GM23338 (cell line): Measurements from ENCODE around the gene EXOC3L1. TPM values are rescaled to one million over a fixed set of nuclear protein-coding genes. Genes with fewer than 3 reads are reported as not detected.

ENCODE experiments used
- ATAC-seq: fragments of 200-7000 bp; cut with Tn5 transposase; 3 replicates; pipeline ENCODE4 v1.9.1; 2020
- DNase-seq: peaks from one replicate; pipeline ENCODE4 v3.0.0-alpha.2; 2015; ENCODE audit warnings: low spot score
- H2AFZ ChIP-seq: fragments of 200-600 bp; sonication (generic); 2 replicates; pipeline ENCODE4 v1.8.0; 2016; ENCODE audit warnings: antibody characterized with exemption, mild to moderate bottlenecking, moderate library complexity
- H3F3A ChIP-seq: fragments of 200-600 bp; sonication (generic); replicated peaks from 2 replicates; pipeline ENCODE4 v1.8.0; 2017; ENCODE audit warnings: antibody characterized with exemption, mixed run types, low read depth
- H3K27ac ChIP-seq: fragments of 200-600 bp; sonication (generic); 2 replicates; pipeline ENCODE4 v1.6.1; 2016; ENCODE audit warnings: low read depth
- H3K27me3 ChIP-seq: fragments of 200-600 bp; sonication (generic); 2 replicates; pipeline ENCODE4 v1.8.0; 2016; ENCODE audit warnings: mild to moderate bottlenecking, mixed run types, moderate library complexity; ENCODE audit not compliant: insufficient read depth
- H3K36me3 ChIP-seq: fragments of 200-600 bp; sonication (generic); 2 replicates; pipeline ENCODE4 v1.8.0; 2016; ENCODE audit warnings: mild to moderate bottlenecking; ENCODE audit not compliant: insufficient read depth
- H3K4me1 ChIP-seq: fragments of 200-600 bp; sonication (generic); 2 replicates; pipeline ENCODE4 v1.8.0; 2016; ENCODE audit warnings: mild to moderate bottlenecking, moderate library complexity; ENCODE audit not compliant: insufficient read depth
- H3K4me2 ChIP-seq: fragments of 200-600 bp; sonication (generic); 2 replicates; pipeline ENCODE4 v1.7.1; 2017; ENCODE audit warnings: mixed run types
- H3K4me3 ChIP-seq: fragments of 200-600 bp; sonication (generic); 2 replicates; pipeline ENCODE4 v1.6.1; 2016; ENCODE audit warnings: mixed run types
- H3K79me2 ChIP-seq: fragments of 200-600 bp; sonication (generic); replicated peaks from 2 replicates; pipeline ENCODE4 v1.8.0; 2017; ENCODE audit warnings: mild to moderate bottlenecking; ENCODE audit not compliant: insufficient read depth
- H3K9me2 ChIP-seq: fragments of 200-600 bp; sonication (generic); 2 replicates; pipeline ENCODE4 v1.8.0; 2017; ENCODE audit not compliant: insufficient read depth
- H4K20me1 ChIP-seq: fragments of 200-600 bp; sonication (generic); replicated peaks from 2 replicates; pipeline ENCODE4 v1.8.0; 2017; ENCODE audit warnings: mild to moderate bottlenecking; ENCODE audit not compliant: insufficient read depth
- H3K27ac Mint-ChIP-seq: 2 replicates; pipeline ENCODE4 v1.8.0; 2020; ENCODE audit warnings: inconsistent platforms, mild to moderate bottlenecking, moderate library complexity, mixed read lengths
- H3K27me3 Mint-ChIP-seq: 3 replicates; pipeline ENCODE4 v1.8.0; 2022; ENCODE audit warnings: low read depth, mild to moderate bottlenecking, moderate library complexity, mixed read lengths, inconsistent platforms; ENCODE audit not compliant: insufficient read depth, poor library complexity
- H3K36me3 Mint-ChIP-seq: 3 replicates; pipeline ENCODE4 v1.8.0; 2021; ENCODE audit warnings: low read depth, mild to moderate bottlenecking, inconsistent platforms, moderate library complexity, mixed read lengths
- H3K4me1 Mint-ChIP-seq: 3 replicates; pipeline ENCODE4 v1.8.0; 2020; ENCODE audit warnings: mild to moderate bottlenecking, inconsistent platforms, mixed read lengths
- H3K4me3 Mint-ChIP-seq: 3 replicates; pipeline ENCODE4 v1.8.0; 2021; ENCODE audit warnings: moderate library complexity, mild to moderate bottlenecking, inconsistent platforms, mixed read lengths
- H3K9me3 Mint-ChIP-seq: 3 replicates; pipeline ENCODE4 v1.8.0; 2020; ENCODE audit warnings: moderate library complexity, mild to moderate bottlenecking, inconsistent platforms, mixed read lengths
- CREB1 ChIP-seq: fragments of 250-450 bp; sonication (Bioruptor Pico); IDR thresholded peaks from 2 replicates; pipeline ENCODE4 v1.5.0; 2020; ENCODE audit warnings: low read depth, mild to moderate bottlenecking, moderate library complexity
- CTCF ChIP-seq, 2 experiments: fragments of 200-600 bp in 1 of 2; sonication (generic) in 1 of 2; conservative IDR thresholded peaks; 2 replicates each; pipeline versions ENCODE4 v1.5.1 to v1.6.1; 2016 to 2017; ENCODE audit warnings: antibody characterized with exemption in 2 of 2, low read depth in 2 of 2, mild to moderate bottlenecking in 2 of 2, moderate library complexity in 1 of 2
- ETS1 ChIP-seq: IDR thresholded peaks from 2 replicates; pipeline ENCODE4 v1.6.1; 2016; ENCODE audit warnings: antibody characterized with exemption
- JUNB ChIP-seq: IDR thresholded peaks from one replicate; pipeline ENCODE4 v1.6.1; 2016; ENCODE audit warnings: antibody characterized with exemption; ENCODE audit not compliant: unreplicated experiment
- NANOG ChIP-seq: IDR thresholded peaks from 2 replicates; pipeline ENCODE4 v1.6.1; 2016; ENCODE audit warnings: antibody characterized with exemption, borderline replicate concordance
- POLR2AphosphoS5 ChIP-seq: IDR thresholded peaks from 2 replicates; pipeline ENCODE4 v1.6.1; 2016; ENCODE audit warnings: antibody characterized with exemption, low read depth
- STAT1 ChIP-seq: IDR thresholded peaks from one replicate; pipeline ENCODE4 v1.6.1; 2016; ENCODE audit warnings: antibody characterized with exemption; ENCODE audit not compliant: unreplicated experiment
- polyA plus RNA-seq: library from polyadenylated mRNA; unstranded; fragments of >200 nt; fragmentation: Nextera tagmentation; extraction: Ambion mirVana; gene quantifications from 2 replicates; pipeline ENCODE4 v1.2.1, GENCODE V29; 2016
- total RNA-seq: library from RNA; depleted of rRNA; stranded (reverse); fragments of >200 nt; shearing (Covaris generic); gene quantifications from 2 replicates; pipeline ENCODE4 v1.2.3, GENCODE V29; 2014
- TF ChIP-seq, protein P1 (sequence below): IDR thresholded peaks from one replicate; pipeline ENCODE4 v1.6.1; 2018; ENCODE audit warnings: antibody characterized with exemption; ENCODE audit not compliant: unreplicated experiment

EXOC3L1 gene
- total and polyA plus RNA-seq, 2 experiments from 2014 or later: 1.1 to 2.3 TPM

DNA sequence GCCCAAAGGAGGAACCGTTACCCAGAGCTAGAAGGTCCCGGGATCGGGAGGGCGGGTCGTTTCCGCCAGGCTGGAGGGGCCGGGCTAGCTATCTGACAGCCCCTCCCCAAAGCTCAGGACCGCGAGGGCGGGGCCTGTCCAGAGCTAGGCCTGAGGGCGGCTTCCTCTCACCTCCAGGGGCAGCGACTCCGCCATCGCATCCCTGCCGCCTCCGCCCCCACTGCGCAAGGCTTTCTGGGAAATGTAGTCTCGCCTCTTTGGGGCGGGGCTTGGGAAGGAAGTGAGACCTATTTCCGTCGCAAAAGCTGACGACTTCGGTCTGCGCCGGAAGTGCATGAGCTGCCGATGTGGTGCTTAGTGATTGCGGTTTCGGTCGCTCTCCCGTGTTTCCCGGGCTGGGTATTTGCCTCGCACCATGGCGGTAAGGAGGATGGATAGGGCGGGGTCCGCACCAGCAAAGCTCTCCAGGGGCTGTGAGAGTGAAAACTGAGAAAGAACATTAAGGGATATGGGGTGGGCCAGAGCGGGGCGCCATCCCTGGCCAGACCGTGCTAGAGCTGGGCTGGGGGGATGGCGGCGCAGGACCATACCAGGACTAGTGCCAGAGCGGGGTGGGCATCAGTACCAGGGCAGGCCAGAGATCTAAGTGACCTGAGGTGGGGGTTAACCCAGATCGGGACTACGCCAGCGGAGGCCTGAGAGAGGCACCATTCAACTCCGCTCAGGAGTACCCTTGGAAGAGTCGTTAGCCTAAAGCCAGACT is 37.0 kb upstream of the EXOC3L1 start, which contains the start of gene TMEM208:
TSS of gene TMEM208 (plus strand) at position 327 of the 763 bp plus-strand sequence. CDS start at position 416, 89 bp downstream.
- Histone ChIP-seq H3K27me3 (no peaks in the 10 kb centered on the region), H3K9me2 (no peaks in the 10 kb centered on the region), H3K4me1 (peaks cover 3% of the 10 kb centered on the region; the same call in 1 of the 2 replicates), H3K4me3 (peak within 1 kb of the TSS; percentile 86), H3F3A (no peaks in the 10 kb centered on the region), H4K20me1 (peaks cover 5% of the 10 kb centered on the region; the same call in 1 of the 2 replicates), H3K27ac (peak within 1 kb of the TSS; percentile 81; the same call in 1 of the 2 replicates), H2AFZ (peak within 1 kb of the TSS; percentile 70), H3K79me2 (peaks cover 11% of the 10 kb centered on the region), H3K4me2 (peak within 1 kb of the TSS; percentile 93), H3K36me3 (peaks cover 9% of the 10 kb centered on the region; the same call in 1 of the 2 replicates)
- peak; percentile 100 for DNase-seq
- Mint-ChIP-seq H3K27ac (peak within 1 kb of the TSS; percentile 95), H3K4me1 (peaks cover 14% of the 10 kb centered on the region), H3K36me3 (peaks cover 45% of the 10 kb centered on the region), H3K4me3 (peak within 1 kb of the TSS; percentile 97), H3K27me3 (peaks cover 20% of the 10 kb centered on the region), H3K9me3 (no peaks in the 10 kb centered on the region)
- TF ChIP-seq POLR2AphosphoS5 (peak; percentile 84), CREB1 (CRISPR knock-in tag) (peak; percentile 99), CTCF (conservative IDR thresholded peaks at IDR 0.05; ENCODE audit: low read depth in 2 of 2) (peak; percentile 15 to 39; a peak in 2 of 4 replicates), NANOG (0 out of 2 replicates have a peak, but pooled peaks have one; percentile 5), ETS1 (peak; percentile 99), STAT1 (no peak), JUNB (no peak)
- TF ChIP-seq, protein P1, sequence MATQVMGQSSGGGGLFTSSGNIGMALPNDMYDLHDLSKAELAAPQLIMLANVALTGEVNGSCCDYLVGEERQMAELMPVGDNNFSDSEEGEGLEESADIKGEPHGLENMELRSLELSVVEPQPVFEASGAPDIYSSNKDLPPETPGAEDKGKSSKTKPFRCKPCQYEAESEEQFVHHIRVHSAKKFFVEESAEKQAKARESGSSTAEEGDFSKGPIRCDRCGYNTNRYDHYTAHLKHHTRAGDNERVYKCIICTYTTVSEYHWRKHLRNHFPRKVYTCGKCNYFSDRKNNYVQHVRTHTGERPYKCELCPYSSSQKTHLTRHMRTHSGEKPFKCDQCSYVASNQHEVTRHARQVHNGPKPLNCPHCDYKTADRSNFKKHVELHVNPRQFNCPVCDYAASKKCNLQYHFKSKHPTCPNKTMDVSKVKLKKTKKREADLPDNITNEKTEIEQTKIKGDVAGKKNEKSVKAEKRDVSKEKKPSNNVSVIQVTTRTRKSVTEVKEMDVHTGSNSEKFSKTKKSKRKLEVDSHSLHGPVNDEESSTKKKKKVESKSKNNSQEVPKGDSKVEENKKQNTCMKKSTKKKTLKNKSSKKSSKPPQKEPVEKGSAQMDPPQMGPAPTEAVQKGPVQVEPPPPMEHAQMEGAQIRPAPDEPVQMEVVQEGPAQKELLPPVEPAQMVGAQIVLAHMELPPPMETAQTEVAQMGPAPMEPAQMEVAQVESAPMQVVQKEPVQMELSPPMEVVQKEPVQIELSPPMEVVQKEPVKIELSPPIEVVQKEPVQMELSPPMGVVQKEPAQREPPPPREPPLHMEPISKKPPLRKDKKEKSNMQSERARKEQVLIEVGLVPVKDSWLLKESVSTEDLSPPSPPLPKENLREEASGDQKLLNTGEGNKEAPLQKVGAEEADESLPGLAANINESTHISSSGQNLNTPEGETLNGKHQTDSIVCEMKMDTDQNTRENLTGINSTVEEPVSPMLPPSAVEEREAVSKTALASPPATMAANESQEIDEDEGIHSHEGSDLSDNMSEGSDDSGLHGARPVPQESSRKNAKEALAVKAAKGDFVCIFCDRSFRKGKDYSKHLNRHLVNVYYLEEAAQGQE: no peak
- ATAC-seq: peak; percentile 98
